GM23338 (cell line): ENCODE data around the gene NDRG3. TPM values are rescaled to one million over a fixed set of nuclear protein-coding genes. Genes with fewer than 3 reads are reported as not detected.

Source experiments
- ATAC-seq: fragments of 200-7000 bp; cut with Tn5 transposase; 3 replicates; pipeline ENCODE4 v1.9.1; 2020
- DNase-seq: peaks from one replicate; pipeline ENCODE4 v3.0.0-alpha.2; 2015; ENCODE audit warnings: low spot score
- H2AFZ ChIP-seq: fragments of 200-600 bp; sonication (generic); 2 replicates; pipeline ENCODE4 v1.8.0; 2016; ENCODE audit warnings: antibody characterized with exemption, mild to moderate bottlenecking, moderate library complexity
- H3F3A ChIP-seq: fragments of 200-600 bp; sonication (generic); replicated peaks from 2 replicates; pipeline ENCODE4 v1.8.0; 2017; ENCODE audit warnings: antibody characterized with exemption, mixed run types, low read depth
- H3K27ac ChIP-seq: fragments of 200-600 bp; sonication (generic); 2 replicates; pipeline ENCODE4 v1.6.1; 2016; ENCODE audit warnings: low read depth
- H3K27me3 ChIP-seq: fragments of 200-600 bp; sonication (generic); 2 replicates; pipeline ENCODE4 v1.8.0; 2016; ENCODE audit warnings: mild to moderate bottlenecking, mixed run types, moderate library complexity; ENCODE audit not compliant: insufficient read depth
- H3K36me3 ChIP-seq: fragments of 200-600 bp; sonication (generic); 2 replicates; pipeline ENCODE4 v1.8.0; 2016; ENCODE audit warnings: mild to moderate bottlenecking; ENCODE audit not compliant: insufficient read depth
- H3K4me1 ChIP-seq: fragments of 200-600 bp; sonication (generic); 2 replicates; pipeline ENCODE4 v1.8.0; 2016; ENCODE audit warnings: mild to moderate bottlenecking, moderate library complexity; ENCODE audit not compliant: insufficient read depth
- H3K4me2 ChIP-seq: fragments of 200-600 bp; sonication (generic); 2 replicates; pipeline ENCODE4 v1.7.1; 2017; ENCODE audit warnings: mixed run types
- H3K4me3 ChIP-seq: fragments of 200-600 bp; sonication (generic); 2 replicates; pipeline ENCODE4 v1.6.1; 2016; ENCODE audit warnings: mixed run types
- H3K79me2 ChIP-seq: fragments of 200-600 bp; sonication (generic); replicated peaks from 2 replicates; pipeline ENCODE4 v1.8.0; 2017; ENCODE audit warnings: mild to moderate bottlenecking; ENCODE audit not compliant: insufficient read depth
- H3K9me2 ChIP-seq: fragments of 200-600 bp; sonication (generic); 2 replicates; pipeline ENCODE4 v1.8.0; 2017; ENCODE audit not compliant: insufficient read depth
- H4K20me1 ChIP-seq: fragments of 200-600 bp; sonication (generic); replicated peaks from 2 replicates; pipeline ENCODE4 v1.8.0; 2017; ENCODE audit warnings: mild to moderate bottlenecking; ENCODE audit not compliant: insufficient read depth
- H3K27ac Mint-ChIP-seq: 2 replicates; pipeline ENCODE4 v1.8.0; 2020; ENCODE audit warnings: inconsistent platforms, mild to moderate bottlenecking, moderate library complexity, mixed read lengths
- H3K27me3 Mint-ChIP-seq: 3 replicates; pipeline ENCODE4 v1.8.0; 2022; ENCODE audit warnings: low read depth, mild to moderate bottlenecking, moderate library complexity, mixed read lengths, inconsistent platforms; ENCODE audit not compliant: insufficient read depth, poor library complexity
- H3K36me3 Mint-ChIP-seq: 3 replicates; pipeline ENCODE4 v1.8.0; 2021; ENCODE audit warnings: low read depth, mild to moderate bottlenecking, inconsistent platforms, moderate library complexity, mixed read lengths
- H3K4me1 Mint-ChIP-seq: 3 replicates; pipeline ENCODE4 v1.8.0; 2020; ENCODE audit warnings: mild to moderate bottlenecking, inconsistent platforms, mixed read lengths
- H3K4me3 Mint-ChIP-seq: 3 replicates; pipeline ENCODE4 v1.8.0; 2021; ENCODE audit warnings: moderate library complexity, mild to moderate bottlenecking, inconsistent platforms, mixed read lengths
- H3K9me3 Mint-ChIP-seq: 3 replicates; pipeline ENCODE4 v1.8.0; 2020; ENCODE audit warnings: moderate library complexity, mild to moderate bottlenecking, inconsistent platforms, mixed read lengths
- CREB1 ChIP-seq: fragments of 250-450 bp; sonication (Bioruptor Pico); IDR thresholded peaks from 2 replicates; pipeline ENCODE4 v1.5.0; 2020; ENCODE audit warnings: low read depth, mild to moderate bottlenecking, moderate library complexity
- CTCF ChIP-seq, 2 experiments: fragments of 200-600 bp in 1 of 2; sonication (generic) in 1 of 2; conservative IDR thresholded peaks; 2 replicates each; pipeline versions ENCODE4 v1.5.1 to v1.6.1; 2016 to 2017; ENCODE audit warnings: antibody characterized with exemption in 2 of 2, low read depth in 2 of 2, mild to moderate bottlenecking in 2 of 2, moderate library complexity in 1 of 2
- ETS1 ChIP-seq: IDR thresholded peaks from 2 replicates; pipeline ENCODE4 v1.6.1; 2016; ENCODE audit warnings: antibody characterized with exemption
- EZH2 ChIP-seq: fragments of 200-600 bp; sonication (generic); IDR thresholded peaks from one replicate; pipeline ENCODE4 v1.8.0; 2017; ENCODE audit warnings: antibody characterized with exemption, mild to moderate bottlenecking, low read depth; ENCODE audit not compliant: unreplicated experiment
- EZH2phosphoT487 ChIP-seq: fragments of 200-600 bp; sonication (generic); IDR thresholded peaks from one replicate; pipeline ENCODE4 v1.8.1; 2018; ENCODE audit warnings: antibody characterized with exemption; ENCODE audit not compliant: unreplicated experiment
- JUNB ChIP-seq: IDR thresholded peaks from one replicate; pipeline ENCODE4 v1.6.1; 2016; ENCODE audit warnings: antibody characterized with exemption; ENCODE audit not compliant: unreplicated experiment
- NANOG ChIP-seq: IDR thresholded peaks from 2 replicates; pipeline ENCODE4 v1.6.1; 2016; ENCODE audit warnings: antibody characterized with exemption, borderline replicate concordance
- POLR2AphosphoS5 ChIP-seq: IDR thresholded peaks from 2 replicates; pipeline ENCODE4 v1.6.1; 2016; ENCODE audit warnings: antibody characterized with exemption, low read depth
- REST ChIP-seq: IDR thresholded peaks from one replicate; pipeline ENCODE4 v1.6.1; 2018; ENCODE audit warnings: antibody characterized with exemption; ENCODE audit not compliant: unreplicated experiment
- STAT1 ChIP-seq: IDR thresholded peaks from one replicate; pipeline ENCODE4 v1.6.1; 2016; ENCODE audit warnings: antibody characterized with exemption; ENCODE audit not compliant: unreplicated experiment
- ZNF114 ChIP-seq: fragments of 250-450 bp; sonication (Bioruptor Pico); IDR thresholded peaks from 2 replicates; pipeline ENCODE4 v1.5.0; 2020; ENCODE audit warnings: mild to moderate bottlenecking, moderate library complexity
- ZNF331 ChIP-seq: fragments of 250-450 bp; sonication (Bioruptor Pico); IDR thresholded peaks from 2 replicates; pipeline ENCODE4 v1.5.0; 2020; ENCODE audit warnings: low read depth, mild to moderate bottlenecking, moderate library complexity
- ZNF462 ChIP-seq: fragments of 250-450 bp; sonication (Bioruptor Pico); IDR thresholded peaks from 2 replicates; pipeline ENCODE4 v1.5.0; 2020; ENCODE audit warnings: mild to moderate bottlenecking, moderate library complexity
- polyA plus RNA-seq: library from polyadenylated mRNA; unstranded; fragments of >200 nt; fragmentation: Nextera tagmentation; extraction: Ambion mirVana; gene quantifications from 2 replicates; pipeline ENCODE4 v1.2.1, GENCODE V29; 2016
- total RNA-seq: library from RNA; depleted of rRNA; stranded (reverse); fragments of >200 nt; shearing (Covaris generic); gene quantifications from 2 replicates; pipeline ENCODE4 v1.2.3, GENCODE V29; 2014

Gene NDRG3
- total and polyA plus RNA-seq, 2 experiments from 2014 or later = 18.6 to 24.0 TPM

- H3K9me2 ChIP-seq = no peaks in the 10 kb centered on the region
- no peak overlapping the region for H3K4me2 ChIP-seq
- no peaks in the 10 kb centered on the region for H3K4me1 Mint-ChIP-seq
- no peaks in the 10 kb centered on the region for H3K4me1 ChIP-seq
- H2AFZ ChIP-seq = no peak overlapping the region
- H3K36me3 Mint-ChIP-seq = no peaks in the 10 kb centered on the region; the same call in 1 of the 3 replicates
- no peak for ATAC-seq
- H3K79me2 ChIP-seq = no peaks in the 10 kb centered on the region
- TF ChIP-seq JUNB = no peak
- no peak for TF ChIP-seq NANOG
- TF ChIP-seq ZNF462 (CRISPR knock-in tag) = no peak
- TF ChIP-seq REST = no peak
- no peak for TF ChIP-seq CTCF (conservative IDR thresholded peaks at IDR 0.05; ENCODE audit: low read depth in 2 of 2)
- TF ChIP-seq ETS1 = no peak
- no peak for TF ChIP-seq POLR2AphosphoS5
- TF ChIP-seq CREB1 (CRISPR knock-in tag) = no peak
- TF ChIP-seq ZNF114 = no peak
- TF ChIP-seq ZNF331 (CRISPR knock-in tag) = no peak
- TF ChIP-seq EZH2 = no peak
- TF ChIP-seq STAT1 = no peak
- no peak for TF ChIP-seq EZH2phosphoT487
- H3K9me3 Mint-ChIP-seq = no peaks in the 10 kb centered on the region
- DNase-seq = no peak
- no peak overlapping the region for H3K4me3 ChIP-seq
- peaks cover 6% of the 10 kb centered on the region; the same call in 1 of the 2 replicates for H4K20me1 ChIP-seq
- H3K27ac ChIP-seq = no peak overlapping the region
- H3K27me3 ChIP-seq = no peaks in the 10 kb centered on the region
- no peak overlapping the region for H3K4me3 Mint-ChIP-seq
- H3K27me3 Mint-ChIP-seq = no peaks in the 10 kb centered on the region
- no peak overlapping the region for H3K27ac Mint-ChIP-seq
- no peaks in the 10 kb centered on the region for H3F3A ChIP-seq
- H3K36me3 ChIP-seq = no peaks in the 10 kb centered on the region
Measured at GRCh38 chr20:36687850-36688249, 58.0 kb downstream of the NDRG3 start.
